ENCODE measurements around the gene PHAX. TPM values are rescaled to one million over a fixed set of nuclear protein-coding genes. Genes with fewer than 3 reads are reported as not detected.

Gene PHAX
- total RNA-seq, 4 donors from 2014 or later = 23.2 to 57.5 (median 45.8) TPM

DNA sequence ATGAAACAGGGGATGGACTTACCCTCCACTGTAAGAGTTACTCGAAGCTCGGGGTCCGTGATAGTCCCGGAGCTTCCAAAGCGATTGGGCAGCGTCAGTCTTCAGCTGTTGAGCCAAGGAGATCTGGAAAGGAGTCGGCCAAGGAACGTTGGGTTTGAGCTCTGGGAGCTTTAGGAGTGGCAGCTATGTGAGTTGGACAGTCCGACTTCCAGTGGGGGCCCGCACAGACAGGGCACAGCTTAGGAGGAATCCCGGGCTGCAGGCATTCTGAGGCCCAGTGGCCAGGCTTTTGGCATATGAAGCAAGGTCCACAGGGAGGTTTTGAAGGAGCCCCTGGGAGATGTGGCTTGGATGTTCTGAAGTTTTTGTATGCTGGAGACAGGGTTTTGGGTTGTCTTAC lies 72.7 kb downstream of the PHAX start:
- Histone ChIP-seq H3K36me3 (no peaks in the 10 kb centered on the region), H3K27ac (no peak overlapping the region), H3K27me3 (no peaks in the 10 kb centered on the region), H3K4me3 (no peak overlapping the region), H3K4me1 (no peaks in the 10 kb centered on the region), H3K9me3 (peaks cover 0 to 15% (median 0%) of the 10 kb centered on the region in 4 donors)
- DNase-seq (ENCODE audit: low spot score in 2 of 2) = no peak
- 75 to 84% methylated on average over 11 of the region's 11 CpGs for WGBS, 2 donors
- TF ChIP-seq POLR2A (IDR thresholded peaks at IDR 0.05) (no peak), EP300 (IDR thresholded peaks at IDR 0.05) (no peak)
- TF ChIP-seq, protein P1, sequence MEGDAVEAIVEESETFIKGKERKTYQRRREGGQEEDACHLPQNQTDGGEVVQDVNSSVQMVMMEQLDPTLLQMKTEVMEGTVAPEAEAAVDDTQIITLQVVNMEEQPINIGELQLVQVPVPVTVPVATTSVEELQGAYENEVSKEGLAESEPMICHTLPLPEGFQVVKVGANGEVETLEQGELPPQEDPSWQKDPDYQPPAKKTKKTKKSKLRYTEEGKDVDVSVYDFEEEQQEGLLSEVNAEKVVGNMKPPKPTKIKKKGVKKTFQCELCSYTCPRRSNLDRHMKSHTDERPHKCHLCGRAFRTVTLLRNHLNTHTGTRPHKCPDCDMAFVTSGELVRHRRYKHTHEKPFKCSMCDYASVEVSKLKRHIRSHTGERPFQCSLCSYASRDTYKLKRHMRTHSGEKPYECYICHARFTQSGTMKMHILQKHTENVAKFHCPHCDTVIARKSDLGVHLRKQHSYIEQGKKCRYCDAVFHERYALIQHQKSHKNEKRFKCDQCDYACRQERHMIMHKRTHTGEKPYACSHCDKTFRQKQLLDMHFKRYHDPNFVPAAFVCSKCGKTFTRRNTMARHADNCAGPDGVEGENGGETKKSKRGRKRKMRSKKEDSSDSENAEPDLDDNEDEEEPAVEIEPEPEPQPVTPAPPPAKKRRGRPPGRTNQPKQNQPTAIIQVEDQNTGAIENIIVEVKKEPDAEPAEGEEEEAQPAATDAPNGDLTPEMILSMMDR (IDR thresholded peaks at IDR 0.05) = no peak

DNA sequence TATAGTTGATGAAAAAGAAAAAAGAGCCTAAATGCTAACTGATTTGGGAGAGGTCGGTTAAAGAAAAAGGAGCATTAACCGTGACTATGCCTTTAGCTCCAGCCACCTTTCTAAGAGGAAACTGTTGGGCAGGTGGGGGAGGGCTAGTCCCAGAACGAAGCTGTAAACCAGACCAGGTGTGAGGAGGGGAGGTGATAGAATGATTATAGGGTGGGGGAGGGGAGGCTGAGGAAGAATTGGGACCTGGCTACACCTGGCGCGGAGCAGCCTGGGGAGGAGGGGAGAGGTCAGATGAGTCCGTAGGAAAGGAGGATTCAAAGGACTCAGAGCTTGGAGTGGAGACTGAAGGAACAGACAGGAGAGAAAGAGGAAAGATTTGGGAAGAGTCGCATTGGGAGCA lies 73.4 kb downstream of the PHAX start:
- WGBS, 2 donors = 61 to 66% methylated on average over 7 of the region's 7 CpGs
- no peak overlapping the region for H3K4me3 ChIP-seq
- H3K9me3 ChIP-seq = peaks cover 0 to 13% (median 0%) of the 10 kb centered on the region in 4 donors
- H3K27me3 ChIP-seq = no peaks in the 10 kb centered on the region
- no peaks in the 10 kb centered on the region for H3K4me1 ChIP-seq
- no peak overlapping the region for H3K27ac ChIP-seq
- DNase-seq (ENCODE audit: low spot score in 2 of 2) = no peak
- TF ChIP-seq POLR2A (IDR thresholded peaks at IDR 0.05) (no peak), EP300 (IDR thresholded peaks at IDR 0.05) (no peak)
- TF ChIP-seq, protein P1 (IDR thresholded peaks at IDR 0.05) = no peak
- H3K36me3 ChIP-seq = no peaks in the 10 kb centered on the region

DNA sequence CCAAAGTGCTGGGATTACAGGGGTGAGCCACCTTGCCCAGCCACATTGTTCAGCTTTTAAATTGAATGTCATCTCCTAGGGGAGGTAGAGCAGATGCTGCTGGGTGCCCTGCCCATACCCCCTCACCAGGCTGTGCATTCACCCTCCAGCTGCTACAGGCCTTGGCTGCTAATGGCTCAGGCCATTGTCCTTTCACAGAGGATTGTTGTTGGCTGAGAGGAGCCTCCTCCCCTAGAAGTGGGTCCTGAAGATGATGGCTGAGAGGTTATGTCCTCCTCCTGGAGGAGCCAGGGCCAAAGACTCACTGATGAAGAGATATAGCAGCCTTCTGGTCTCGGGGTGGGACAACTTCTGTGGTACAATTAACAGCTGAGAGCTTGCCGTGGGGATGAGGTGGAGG lies 74.6 kb downstream of the PHAX start:
- no peaks in the 10 kb centered on the region for H3K36me3 ChIP-seq
- 93 to 97% methylated on average over 2 of the region's 2 CpGs for WGBS, 2 donors

DNA sequence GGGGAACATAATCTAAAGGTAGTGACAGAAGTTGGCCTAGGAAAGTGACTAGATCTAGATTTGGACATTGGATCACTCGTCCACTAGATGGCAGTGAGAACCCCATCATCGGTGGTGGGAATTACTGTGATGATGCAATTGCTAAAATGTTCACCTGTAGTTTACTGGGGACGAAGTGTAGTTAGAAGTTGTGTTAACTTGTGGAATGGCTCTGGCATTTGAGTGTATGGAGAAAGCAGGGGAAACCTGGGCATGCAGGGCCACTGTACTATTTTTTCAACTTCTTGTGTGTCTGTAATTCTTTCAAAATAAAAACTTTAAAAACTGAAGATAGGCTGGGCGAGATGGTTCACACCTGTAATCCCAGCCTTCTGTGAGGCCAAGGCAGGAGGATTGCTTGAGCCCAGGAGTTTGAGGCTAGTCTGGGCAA lies 75.5 kb downstream of the PHAX start:
- no peak for TF ChIP-seq EP300 (IDR thresholded peaks at IDR 0.05)
- TF ChIP-seq, protein P1 (IDR thresholded peaks at IDR 0.05) = peak; percentile 67 to 81 (median 73)
- Histone ChIP-seq H3K4me3 (no peak overlapping the region), H3K9me3 (no peaks in the 10 kb centered on the region), H3K36me3 (no peaks in the 10 kb centered on the region), H3K27me3 (no peaks in the 10 kb centered on the region), H3K27ac (no peak overlapping the region), H3K4me1 (no peaks in the 10 kb centered on the region)
- peak in 1 of 2 donors; percentile 71 for DNase-seq (ENCODE audit: low spot score in 2 of 2)
- WGBS, 2 donors = 21% methylated on average over 4 of the region's 4 CpGs

More for the DNA sequence above, 74.6 kb downstream of the PHAX start:
- DNase-seq (ENCODE audit: low spot score in 2 of 2) = no peak
- TF ChIP-seq EP300 (IDR thresholded peaks at IDR 0.05) (no peak), POLR2A (IDR thresholded peaks at IDR 0.05) (no peak)
- TF ChIP-seq, protein P1 (IDR thresholded peaks at IDR 0.05) = no peak
- H3K27ac ChIP-seq = no peak overlapping the region
- no peaks in the 10 kb centered on the region for H3K4me1 ChIP-seq
- H3K4me3 ChIP-seq = no peak overlapping the region
- peaks cover 0 to under 1% (median 0%) of the 10 kb centered on the region in 4 donors for H3K9me3 ChIP-seq
- H3K27me3 ChIP-seq = no peaks in the 10 kb centered on the region

Small RNA genes within 50 kb of the gene (small RNA-seq; reads per million reads assigned to genes)
- gene BOLA3P3 (not detected), gene RNU6-290P (not detected)

Other genes starting within 250 kb of the PHAX start
- 10 to 100 TPM; 37.7 to 61.5 (median 44.6) TPM for gene GRAMD2B, start 177.5 kb upstream of the PHAX start, total RNA-seq
- 10 to 100 TPM; 20.7 to 41.0 (median 32.9) TPM for gene ALDH7A1, start 5.7 kb upstream of the PHAX start, total RNA-seq
- gene LMNB1, start 176.2 kb downstream of the PHAX start, total RNA-seq = 10 to 100 TPM in 3 of 4 donors, 1 to 10 TPM in 1; 5.2 to 18.9 (median 12.0) TPM